Stimulated activated CD4-positive, alpha-beta T cell treated with anti-CD3 and anti-CD28 coated beads, Interleukin-15, amount 100 ng/mL, for 1 hour (primary cell): ENCODE measurements around the gene C21orf58.
"Not testable (repeated sequence)": the region's sequence is repeated elsewhere in the genome, so short reads cannot be mapped to it uniquely, and the experiment has no call there.

Source experiments
- DNase-seq, 2 donors: peaks; one replicate each; pipeline ENCODE4 v3.0.0-alpha.2; 2020; ENCODE audit warnings: low read depth in 1 of 2, low spot score in 1 of 2

C21orf58 gene

DNA sequence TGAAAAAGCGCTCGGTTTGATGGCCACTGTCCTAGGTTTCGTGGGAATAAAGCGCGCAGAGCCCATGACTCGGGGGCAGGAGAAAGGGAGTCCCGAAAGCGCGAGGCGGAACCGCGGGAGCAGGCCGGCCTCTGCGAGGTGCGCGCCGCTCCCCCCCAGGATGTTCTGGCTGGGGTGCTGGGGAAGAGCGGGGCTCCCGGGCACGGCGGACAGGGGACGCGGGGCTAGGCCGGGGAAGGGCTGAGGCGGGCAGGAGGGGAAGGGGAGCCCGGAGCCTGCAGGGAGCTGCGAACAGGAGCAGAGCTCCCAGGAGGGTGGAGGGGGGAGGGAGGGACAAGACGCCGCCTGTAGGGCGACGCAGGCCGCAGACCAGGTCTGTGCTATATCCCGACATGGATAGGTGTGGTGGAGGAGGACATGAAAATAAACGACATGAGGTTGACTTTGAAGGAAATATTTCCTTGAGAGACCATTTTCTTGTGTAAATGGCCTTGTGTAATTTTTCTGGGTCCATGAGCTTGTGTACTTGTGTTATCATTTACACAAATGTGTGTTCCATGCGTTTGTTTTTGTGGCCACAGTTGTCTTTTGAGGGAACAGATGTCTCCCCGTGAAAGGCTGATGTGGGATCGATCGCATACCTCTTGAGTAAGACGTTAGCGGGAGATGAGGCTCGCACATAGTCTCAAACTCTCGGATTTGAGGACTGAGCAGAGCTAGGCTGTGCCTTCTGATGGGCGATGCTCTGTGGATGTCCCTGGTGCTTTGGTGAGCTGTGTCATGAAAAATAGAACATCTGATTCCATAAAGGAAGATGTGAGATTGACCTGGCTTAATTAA is 1.6 kb upstream of the C21orf58 start:
- DNase-seq = no peak

GRCh38 chr21:46324390-46325072 is 861 bp upstream of the C21orf58 start:
- peak; percentile 85 to 88 for DNase-seq

DNA sequence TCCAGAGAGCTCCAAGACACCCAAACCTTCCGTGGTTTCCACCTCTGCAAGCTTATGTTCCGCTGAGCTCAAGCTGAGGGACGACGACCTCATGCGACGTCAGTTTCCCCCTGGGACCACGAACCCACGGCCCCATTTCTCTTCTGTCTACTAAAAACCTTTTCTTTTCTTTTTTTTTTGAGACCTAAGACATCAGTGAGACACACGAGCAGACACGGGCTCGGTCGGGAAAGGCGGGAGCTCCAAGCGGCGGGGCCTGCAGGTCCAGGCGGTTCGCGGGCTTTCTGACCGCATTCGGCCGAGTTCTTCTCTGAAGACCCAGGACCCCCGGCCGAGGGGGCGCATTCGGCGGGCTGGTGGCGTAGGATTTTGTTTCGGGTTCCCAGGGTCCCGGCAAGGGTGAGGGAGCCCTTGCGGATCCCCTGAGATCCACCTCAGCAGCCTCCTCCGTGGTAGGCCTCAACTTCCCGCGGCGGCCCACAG is 402 bp downstream of the C21orf58 start:
- no peak for DNase-seq

GRCh38 chr21:46322351-46323226 is 1.1 kb downstream of the C21orf58 start:
- no peak for DNase-seq

- DNase-seq = no peak
Observed at GRCh38 chr21:46320331-46320801, 3.3 kb downstream of the C21orf58 start.

DNA sequence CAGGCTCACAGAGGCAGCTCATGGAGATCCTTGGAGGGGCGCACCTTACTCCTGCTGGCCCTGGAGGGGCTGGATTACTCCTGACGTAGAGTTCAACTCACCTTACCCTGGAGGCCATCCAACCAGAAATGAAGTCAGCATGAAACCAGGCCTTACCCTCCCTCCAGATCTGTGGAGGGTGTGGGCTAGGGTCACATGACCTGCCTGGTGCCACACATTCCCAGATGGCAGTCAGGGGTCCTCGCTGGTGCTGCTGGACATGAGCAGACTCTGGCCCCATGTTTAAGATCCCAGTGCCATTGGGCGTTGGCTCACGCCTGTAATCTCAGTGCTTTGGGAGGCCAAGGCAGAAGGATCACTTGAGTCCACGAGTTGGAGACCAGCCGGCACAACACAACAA is 4.5 kb downstream of the C21orf58 start:
- DNase-seq = no peak

DNA sequence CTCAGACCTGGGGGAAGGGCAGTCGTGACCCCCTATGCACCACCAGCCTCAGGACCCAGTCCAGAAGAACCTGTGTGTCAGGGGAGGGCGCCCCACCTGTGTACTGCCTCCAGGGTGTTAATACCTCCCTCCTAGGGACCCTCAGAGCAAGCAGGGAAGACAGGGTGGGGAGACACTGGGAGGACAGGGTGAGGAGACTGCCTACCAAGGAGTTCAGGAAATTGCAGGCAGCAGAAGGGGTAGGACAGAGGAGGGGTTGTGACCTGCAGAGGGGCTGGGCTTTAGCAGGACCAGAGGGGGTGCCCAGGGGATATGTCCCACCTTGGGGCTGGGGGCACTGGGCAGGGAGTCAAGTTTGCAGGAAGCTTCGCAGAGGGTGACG is 5.2 kb downstream of the C21orf58 start:
- DNase-seq = no peak

DNA sequence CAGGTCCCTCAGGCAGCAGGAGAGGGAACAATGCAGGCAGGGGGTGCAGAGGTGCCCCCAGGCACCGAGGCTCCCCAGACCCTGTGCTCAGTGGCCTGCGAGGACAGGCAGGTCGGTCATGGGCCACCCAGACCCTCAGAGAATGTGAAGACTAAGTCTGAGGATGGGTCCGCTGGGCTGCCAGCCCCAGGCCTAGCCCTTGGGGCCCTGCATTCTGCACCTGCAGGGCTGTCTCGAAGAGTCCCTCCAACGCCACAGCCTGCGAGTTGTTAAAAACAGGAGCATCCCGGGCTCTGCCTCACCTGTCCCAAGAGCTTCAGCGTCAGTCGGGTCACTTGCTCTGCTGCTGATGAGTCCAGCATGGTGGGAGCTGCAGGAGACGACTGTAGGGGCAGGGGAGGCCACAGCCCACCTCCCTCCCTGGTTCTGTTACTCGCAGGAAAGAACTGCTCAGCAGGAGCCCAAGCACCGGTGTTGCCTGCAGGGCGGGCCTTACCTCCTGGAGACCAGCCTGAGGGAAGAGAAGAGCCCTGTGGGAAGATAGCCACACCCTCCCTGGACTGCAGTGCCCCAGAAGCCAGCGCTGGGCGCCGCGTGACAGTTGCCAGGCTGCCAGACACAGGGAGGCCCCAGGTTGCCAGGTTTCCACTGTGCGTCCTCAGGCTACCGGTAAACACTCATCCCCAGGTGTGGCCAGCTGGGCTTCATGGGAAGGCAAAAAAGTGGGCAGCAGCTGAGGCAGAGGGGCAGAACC is 5.8 kb downstream of the C21orf58 start:
- DNase-seq = no peak

DNA sequence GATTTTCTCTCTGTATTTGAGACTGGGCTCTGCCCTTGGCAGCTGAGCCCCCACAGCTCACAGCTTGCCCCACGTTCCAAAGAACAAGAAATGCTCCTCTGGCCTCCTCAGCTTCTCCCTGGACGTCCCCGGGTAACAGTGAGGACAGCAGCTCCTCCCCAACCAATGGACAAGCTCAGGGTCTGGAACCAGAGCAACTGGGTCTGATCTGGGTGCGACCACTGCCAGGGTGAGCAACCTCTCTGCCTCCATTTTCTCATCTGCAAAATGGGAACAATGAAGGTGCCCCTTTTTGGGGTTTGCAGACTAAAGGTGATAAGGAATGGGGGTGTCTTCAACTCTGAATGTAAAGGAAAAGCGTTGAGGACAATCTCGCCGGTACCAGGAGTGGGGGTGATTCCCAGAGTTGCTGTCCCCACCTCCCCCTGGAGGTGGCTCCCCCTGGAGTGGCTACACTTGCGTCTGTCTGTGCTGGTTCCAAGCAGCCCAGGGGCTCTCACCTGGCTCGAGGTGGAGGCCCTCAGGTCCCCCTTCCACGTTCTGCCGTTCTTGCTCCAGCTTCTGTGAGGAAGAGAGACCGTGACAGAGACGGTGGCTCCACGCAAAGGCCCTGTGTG is 6.9 kb downstream of the C21orf58 start:
- no peak for DNase-seq

- DNase-seq = no peak
Observed at GRCh38 chr21:46314441-46315020, 9.1 kb downstream of the C21orf58 start.

DNA sequence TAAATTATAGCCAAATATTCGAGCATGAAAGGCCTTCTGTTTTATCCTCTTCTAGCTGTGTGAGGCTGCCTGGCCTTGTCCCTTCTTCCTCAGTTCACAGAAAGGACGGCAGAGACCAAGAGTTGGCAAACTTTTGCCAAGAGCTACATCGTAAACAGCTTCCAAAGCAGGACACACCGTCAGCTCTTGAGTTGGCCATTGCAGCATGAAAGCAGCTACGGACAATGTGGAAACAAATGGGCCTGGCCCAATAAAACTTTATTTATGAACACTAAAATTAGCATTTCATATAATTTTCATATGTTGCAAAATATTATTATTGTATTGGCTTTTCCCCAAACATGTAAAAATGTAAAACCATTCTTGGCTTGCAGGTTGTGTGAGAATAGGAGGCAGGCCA is 10.7 kb downstream of the C21orf58 start:
- DNase-seq = no peak

GRCh38 chr21:46311568-46311967 is 12.1 kb downstream of the C21orf58 start:
- no peak for DNase-seq

DNA sequence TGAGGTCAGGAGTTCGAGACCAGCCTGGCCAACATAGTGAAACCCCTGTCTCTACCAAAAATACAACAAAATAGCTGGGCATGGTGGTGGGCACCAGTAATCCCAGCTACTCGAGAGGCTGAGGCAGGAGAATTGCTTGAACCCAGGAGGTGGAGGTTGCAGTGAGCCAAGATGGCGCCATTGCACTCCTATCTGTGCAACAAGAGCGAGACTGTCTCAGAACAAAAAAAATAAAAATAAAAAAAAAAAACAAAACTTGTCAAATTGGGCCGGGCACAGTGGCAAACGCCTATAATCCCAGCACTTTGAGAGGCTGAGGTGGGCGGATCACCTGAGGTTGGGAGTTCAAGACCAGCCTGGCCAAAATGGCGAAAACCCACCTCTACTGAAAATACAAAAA is 13.4 kb downstream of the C21orf58 start:
- not testable (repeated sequence) for DNase-seq

GRCh38 chr21:46308431-46308830 is 15.2 kb downstream of the C21orf58 start:
- no peak for DNase-seq

DNA sequence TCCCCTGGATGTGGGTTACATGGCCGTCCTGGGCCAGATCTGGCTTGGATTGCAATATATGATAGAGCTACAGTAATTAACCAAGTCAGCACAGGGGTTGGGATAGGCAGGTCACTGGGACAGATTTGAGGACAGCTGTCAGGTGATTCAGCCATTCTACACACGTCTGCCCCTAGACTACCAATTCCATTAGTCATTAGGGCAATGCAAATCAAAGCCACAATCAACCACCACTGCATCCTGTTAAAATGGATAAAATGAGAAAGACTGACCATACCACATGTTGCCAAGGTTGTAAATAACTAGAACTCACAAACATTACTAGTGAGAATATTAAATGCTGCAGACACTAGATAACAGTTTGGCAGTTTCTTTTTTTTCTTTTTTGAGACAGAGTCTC is 16.0 kb downstream of the C21orf58 start:
- DNase-seq = no peak

- no peak for DNase-seq
Observed at GRCh38 chr21:46304955-46305354, 18.7 kb downstream of the C21orf58 start.

DNA sequence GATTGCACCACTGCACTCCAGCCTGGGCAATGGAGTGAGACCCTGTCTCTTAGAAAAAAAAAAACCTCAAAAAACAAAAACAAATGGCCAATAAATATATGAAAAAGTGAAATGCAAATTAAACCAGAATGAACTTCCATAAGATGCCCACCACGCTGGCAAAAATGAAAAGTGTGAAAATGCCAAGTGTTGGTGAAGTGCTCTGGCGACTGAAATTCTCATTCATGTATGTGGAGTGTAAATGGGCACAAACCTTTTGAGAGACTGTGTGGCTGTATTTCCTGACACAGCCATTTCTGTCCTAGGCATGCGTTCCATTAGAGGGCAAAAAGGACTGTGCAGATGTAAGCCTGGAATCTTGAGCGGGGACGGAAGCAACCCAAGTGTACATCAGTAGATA is 19.2 kb downstream of the C21orf58 start:
- DNase-seq = no peak

GRCh38 chr21:46301759-46302158 is 21.9 kb downstream of the C21orf58 start:
- DNase-seq = no peak

DNA sequence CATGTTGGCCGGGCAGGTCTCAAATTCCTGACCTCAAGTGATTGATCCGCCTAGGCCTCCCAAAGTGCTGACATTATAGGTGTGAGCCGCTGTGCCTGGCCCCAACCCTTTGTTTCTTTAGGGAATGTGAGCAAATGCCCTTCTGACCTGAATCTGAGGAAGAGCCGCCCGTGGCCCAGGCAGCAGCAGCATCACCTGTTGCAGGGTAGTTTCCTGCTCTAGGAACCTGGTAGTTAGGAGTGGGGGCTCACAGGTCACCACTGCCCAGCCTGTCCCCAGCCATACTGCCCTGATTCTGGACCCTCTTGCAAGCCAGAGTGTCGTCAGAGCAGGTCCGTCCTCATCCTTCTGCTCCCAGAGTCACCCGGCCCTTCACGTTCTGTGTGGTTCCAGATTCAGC is 24.5 kb downstream of the C21orf58 start:
- DNase-seq = no peak
